GM12878 (cell line): Measurements from ENCODE around the gene SLC45A3. TPM values are rescaled to one million over a fixed set of nuclear protein-coding genes. Genes with fewer than 3 reads are reported as not detected.

Source experiments
- ATAC-seq: fragments of 200-7000 bp; cut with Tn5 transposase; 3 replicates; pipeline ENCODE4 v1.9.1; 2020; ENCODE audit warnings: mild to moderate bottlenecking, moderate library complexity
- BruUV-seq: library from RNA; stranded (reverse); fragments of 400-500 nt; replicated peaks from 2 replicates; lab custom pipeline; 2021; lab: Mats Ljungman, UMichigan
- CTCF ChIA-PET: fragments of 300-600 bp; sonication (Branson Sonifier 250); formaldehyde crosslinking; extraction: SDS; loops from one replicate; lab custom pipeline; 2021; ENCODE audit warnings: inconsistent platforms; lab: Yijun Ruan, JAX
- POLR2A ChIA-PET: fragments of 350-600 bp; formaldehyde crosslinking; extraction: SDS; loops from one replicate; lab custom pipeline; 2021; ENCODE audit warnings: inconsistent platforms; lab: Charles Lee
- RAD21 ChIA-PET: fragments of 300-600 bp; sonication (Branson Sonifier 250); formaldehyde crosslinking; loops from one replicate; lab custom pipeline; 2023; ENCODE audit warnings: antibody characterized with exemption; ENCODE audit not compliant: unreplicated experiment; lab: Charles Lee
- SMC1A ChIA-PET: fragments of 300-600 bp; sonication (Branson Sonifier 250); formaldehyde crosslinking; loops from one replicate; lab custom pipeline; 2023; ENCODE audit not compliant: unreplicated experiment, uncharacterized antibody; lab: Charles Lee
- DNase-seq: peaks from one replicate; pipeline ENCODE4 v3.0.0-alpha.2; 2011; ENCODE audit warnings: low read depth, low spot score
- FAIRE-seq: peaks from 3 replicates; lab custom pipeline; 2011; peaks lifted over from hg19 to GRCh38; lab: Jason Lieb, UNC
- H2AFZ ChIP-seq: 2 replicates; pipeline ENCODE4 v1.6.0; 2011; ENCODE audit warnings: low read depth, low read length, control low read depth; ENCODE audit not compliant: control insufficient read depth
- H3K27ac ChIP-seq: 2 replicates; pipeline ENCODE4 v1.5.1; 2011; ENCODE audit warnings: control low read depth; ENCODE audit not compliant: control insufficient read depth, insufficient read depth
- H3K27me3 ChIP-seq, 2 experiments: replicated peaks in 1 of 2; 2 replicates each; pipeline versions ENCODE4 v1.6.0 to v1.6.1; 2011; ENCODE audit warnings: low read length in 1 of 2; ENCODE audit not compliant: control insufficient read depth in 2 of 2, insufficient read depth in 2 of 2
- H3K36me3 ChIP-seq, 2 experiments: 2 replicates each; pipeline ENCODE4 v1.5.1; 2011; ENCODE audit warnings: low read length in 1 of 2; ENCODE audit not compliant: control insufficient read depth in 2 of 2, insufficient read depth in 2 of 2
- H3K4me1 ChIP-seq: 2 replicates; pipeline ENCODE4 v1.6.1; 2011; ENCODE audit warnings: mild to moderate bottlenecking, low read length, moderate library complexity, mixed read lengths; ENCODE audit not compliant: control insufficient read depth, insufficient read depth
- H3K4me2 ChIP-seq: 2 replicates; pipeline ENCODE4 v1.6.0; 2011; ENCODE audit warnings: control low read depth; ENCODE audit not compliant: control insufficient read depth, insufficient read depth
- H3K4me3 ChIP-seq: fragments of 200-600 bp; sonication (generic); 2 replicates; pipeline ENCODE4 v1.5.1; 2016
- H3K79me2 ChIP-seq: 2 replicates; pipeline ENCODE4 v1.6.0; 2011; ENCODE audit warnings: low read length; ENCODE audit not compliant: control insufficient read depth, insufficient read depth
- H3K9ac ChIP-seq: 2 replicates; pipeline ENCODE4 v1.8.0; 2011; ENCODE audit warnings: low read length, control low read depth, mixed read lengths; ENCODE audit not compliant: control insufficient read depth, insufficient read depth
- H3K9me3 ChIP-seq: replicated peaks from 3 replicates; pipeline ENCODE4 v1.5.1; 2011; ENCODE audit warnings: mild to moderate bottlenecking, low read length; ENCODE audit not compliant: control insufficient read depth, insufficient read depth
- H4K20me1 ChIP-seq: 2 replicates; pipeline ENCODE4 v1.6.0; 2011; ENCODE audit not compliant: control insufficient read depth, insufficient read depth
- DPF2 ChIP-seq: fragments of 450-650 bp; IDR thresholded peaks from 2 replicates; pipeline ENCODE4 v1.6.1; 2017; ENCODE audit warnings: mild to moderate bottlenecking
- JUNB ChIP-seq: IDR thresholded peaks from 2 replicates; pipeline ENCODE4 v1.6.1; 2016; ENCODE audit warnings: antibody characterized with exemption, mild to moderate bottlenecking
- USF1 ChIP-seq: IDR thresholded peaks from 2 replicates; pipeline ENCODE4 v1.6.1; 2011; ENCODE audit warnings: borderline replicate concordance, low read depth, mild to moderate bottlenecking, moderate library complexity, mixed read lengths, low read length; ENCODE audit not compliant: insufficient read depth; ENCODE audit errors: extremely low read length
- ZBTB11 ChIP-seq: fragments of 450-650 bp; formaldehyde crosslinking; IDR thresholded peaks from 2 replicates; pipeline ENCODE4 v1.5.0; 2022; ENCODE audit warnings: mild to moderate bottlenecking, missing genetic modification characterization
- WGBS: methylation state at CpG from one replicate; pipeline ENCODE4 v1.1.6; 2016; ENCODE audit warnings: low lambda C conversion rate; ENCODE audit not compliant: insufficient replicate concordance, insufficient coverage; ENCODE audit errors: missing lambda C conversion rate; 5-methylcytosine and 5-hydroxymethylcytosine counted together
- in situ Hi-C: fragments of 300-500 bp; cut with MboI; formaldehyde crosslinking; loops from 9 replicates; pipeline ENCODE4 v1.14.3; 2018; ENCODE audit warnings: mixed read lengths
- intact Hi-C: fragments of 100-400 bp; cut with micrococcal nuclease; formaldehyde crosslinking; loops from one replicate; pipeline ENCODE4 v1.14.2; 2022; ENCODE audit not compliant: unreplicated experiment
- polyA plus RNA-seq, 11 experiments: library from polyadenylated mRNA; depleted of rRNA in 4 of 11; unstranded in 6 of 11; stranded (reverse) in 5 of 11; fragments of >200 nt; fragmentation: Nextera tagmentation in 4 of 11; fragmentation: Illumina TruSeq in 1 of 11; extraction: Ambion mirVana in 4 of 11; extraction: Trizol in 1 of 11; gene quantifications; 1 replicate in 1 of 11; 2 replicates in 10 of 11; pipeline versions ENCODE4 v1.2.1 to v1.2.3, GENCODE V29; 2011 to 2016; ENCODE audit warnings: inconsistent platforms in 2 of 11, missing spikeins in 2 of 11, low read depth in 1 of 11
- total RNA-seq, 4 experiments: library from RNA; depleted of rRNA in 3 of 4; stranded (reverse); fragments of >200 nt in 3 of 4; fragmentation: Illumina TruSeq in 1 of 4; extraction: Trizol in 1 of 4; gene quantifications; 2 replicates each; pipeline versions ENCODE4 v1.2.1 to v1.2.3, GENCODE V29; 2013 to 2021

SLC45A3 gene
- total and polyA plus RNA-seq, 10 of the 15 experiments (the other 5 are each of a cell fraction or from before 2014, with no cell fraction given): 0.26 to 10.3 (median 4.1) TPM

- 82% methylated on average over 6 of the region's 6 CpGs for WGBS
- in situ Hi-C loops: no loop called here
- 0 out of 2 replicates have a peak overlapping the region, but pooled peaks have one; percentile 25 for H3K27ac ChIP-seq
- intact Hi-C loops: no loop called here
- H3K4me3 ChIP-seq: no peak overlapping the region
- DNase-seq (no peak), ATAC-seq (no peak), FAIRE-seq (no peak)
- no peaks in the 10 kb centered on the region for H4K20me1 ChIP-seq
- CTCF ChIA-PET: interaction anchor here (0.7 to 31.9 kb wide), 9 partner anchors 9 to 311 kb away, joined by 4 to 1339 read pairs (median 15); partner anchors contain the start of gene SLC45A3
- no peak overlapping the region for H3K9ac ChIP-seq
- no peaks in the 10 kb centered on the region for H3K36me3 ChIP-seq
- H2AFZ ChIP-seq: no peak overlapping the region
- H3K4me2 ChIP-seq: peak overlapping the region; percentile 73
- TF ChIP-seq DPF2 (no peak), JUNB (no peak), ZBTB11 (CRISPR knock-in tag) (no peak), USF1 (no peak)
- H3K4me1 ChIP-seq: peaks cover 65% of the 10 kb centered on the region
- SMC1A ChIA-PET: interaction anchor here (0.9 to 26.7 kb wide), 13 partner anchors 8 to 310 kb away, joined by 3 to 1008 read pairs (median 8); partner anchors contain the start of genes ELK4 and SLC45A3
- RAD21 ChIA-PET: interaction anchor here (0.9 to 11.4 kb wide), 12 partner anchors 7 to 311 kb away, joined by 3 to 194 read pairs (median 5); partner anchors contain the start of gene ELK4
- no peaks in the 10 kb centered on the region for H3K9me3 ChIP-seq
- POLR2A ChIA-PET: interaction anchor here (0.5 to 7.8 kb wide), 9 partner anchors 8 to 245 kb away, joined by 3 to 89 read pairs (median 4); partner anchors contain the start of gene RAB29
- BruUV-seq: no TSS peak
- peaks cover 5% of the 10 kb centered on the region for H3K79me2 ChIP-seq
- no peaks in the 10 kb centered on the region for H3K27me3 ChIP-seq
Measured at GRCh38 chr1:205666372-205667166, 13.7 kb downstream of the SLC45A3 start.
